DOHH2 (cell line): ENCODE measurements around the gene DLGAP3.

Experiments used
- H3F3A ChIP-seq: fragments of 200-600 bp; sonication (generic), shearing (Covaris generic); 2 replicates; pipeline ENCODE4 v1.6.0; 2016; ENCODE audit warnings: antibody characterized with exemption, mild to moderate bottlenecking; ENCODE audit not compliant: control insufficient read depth, insufficient read depth
- H3K27ac ChIP-seq: fragments of 200-600 bp; sonication (generic); 2 replicates; pipeline ENCODE4 v1.5.1; 2014; ENCODE audit warnings: low read depth, mild to moderate bottlenecking, low read length, moderate library complexity
- H3K27me3 ChIP-seq: fragments of 200-600 bp; sonication (generic); 2 replicates; pipeline ENCODE4 v1.6.1; 2014; ENCODE audit warnings: mild to moderate bottlenecking, low read length, mixed read lengths; ENCODE audit not compliant: control insufficient read depth
- H3K36me3 ChIP-seq: fragments of 200-600 bp; sonication (generic); 2 replicates; pipeline ENCODE4 v1.6.1; 2014; ENCODE audit warnings: mild to moderate bottlenecking, low read length, moderate library complexity, mixed read lengths; ENCODE audit not compliant: control insufficient read depth
- H3K4me1 ChIP-seq: fragments of 200-600 bp; sonication (generic); 2 replicates; pipeline ENCODE4 v1.6.1; 2014; ENCODE audit warnings: mild to moderate bottlenecking, low read length, mixed read lengths; ENCODE audit not compliant: control insufficient read depth
- H3K4me2 ChIP-seq: fragments of 200-600 bp; sonication (generic); 2 replicates; pipeline ENCODE4 v1.6.0; 2014; ENCODE audit warnings: mild to moderate bottlenecking, low read length, moderate library complexity
- H3K4me3 ChIP-seq: fragments of 200-600 bp; sonication (generic); 2 replicates; pipeline ENCODE4 v1.5.1; 2014; ENCODE audit warnings: mild to moderate bottlenecking, low read length, mixed read lengths
- H3K79me2 ChIP-seq: fragments of 200-600 bp; sonication (generic); 2 replicates; pipeline ENCODE4 v1.6.1; 2014; ENCODE audit warnings: mild to moderate bottlenecking, low read length, mixed read lengths; ENCODE audit not compliant: control insufficient read depth
- H3K9me2 ChIP-seq: fragments of 200-600 bp; sonication (generic); replicated peaks from 2 replicates; pipeline ENCODE4 v1.6.1; 2014; ENCODE audit warnings: mild to moderate bottlenecking, low read length, mixed read lengths; ENCODE audit not compliant: control insufficient read depth
- H3K9me3 ChIP-seq: fragments of 200-600 bp; sonication (generic); 2 replicates; pipeline ENCODE4 v1.6.1; 2014; ENCODE audit warnings: antibody characterized with exemption, low read length, mixed read lengths; ENCODE audit not compliant: control insufficient read depth, insufficient read depth
- H4K20me1 ChIP-seq: fragments of 200-600 bp; sonication (generic); 2 replicates; pipeline ENCODE4 v1.6.0; 2014; ENCODE audit warnings: low read depth, mild to moderate bottlenecking, antibody characterized with exemption, low read length, moderate library complexity; ENCODE audit not compliant: control insufficient read depth, insufficient read depth
- EZH2phosphoT487 ChIP-seq: fragments of 200-600 bp; sonication (generic); IDR thresholded peaks from 2 replicates; pipeline ENCODE4 v1.6.1; 2017; ENCODE audit warnings: borderline replicate concordance, mild to moderate bottlenecking, antibody characterized with exemption, low read length, moderate library complexity, mixed read lengths
- TF ChIP-seq, protein P1 (sequence below): fragments of 200-600 bp; sonication (generic); IDR thresholded peaks from one replicate; pipeline ENCODE4 v1.5.1; 2014; ENCODE audit warnings: antibody characterized with exemption, mild to moderate bottlenecking, low read depth, low read length; ENCODE audit not compliant: poor library complexity, severe bottlenecking

The DLGAP3 gene

DNA sequence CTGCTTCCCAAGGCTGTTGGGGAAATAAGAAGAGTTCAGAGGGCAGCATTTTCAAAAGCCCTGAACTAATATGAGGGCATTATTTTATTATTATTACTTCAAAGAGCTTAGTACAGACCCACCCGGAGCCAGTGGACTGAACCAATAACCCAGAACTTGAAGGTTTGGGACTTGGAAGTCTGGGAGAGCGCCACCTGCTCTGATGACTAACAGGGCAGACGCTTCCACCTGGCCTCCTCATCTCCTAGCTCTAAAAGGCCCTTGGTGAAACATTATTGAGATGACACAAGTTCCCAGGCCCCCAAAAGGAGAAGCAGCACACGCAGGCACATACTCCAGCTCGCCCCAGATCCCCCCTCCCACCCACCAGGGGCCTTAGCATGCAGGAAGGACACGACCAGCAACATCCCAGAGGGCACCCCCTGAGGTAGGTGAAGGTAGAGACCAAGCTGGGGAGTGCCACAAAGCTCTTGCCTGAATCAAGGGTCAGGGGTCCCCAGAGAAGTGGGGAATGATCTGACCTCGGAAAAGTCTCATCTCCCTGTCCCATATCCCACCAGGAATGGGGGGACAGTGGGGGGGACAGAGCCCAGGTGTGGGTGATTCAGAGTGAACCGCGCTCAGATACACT, 1.3 kb downstream of the DLGAP3 start:
- Histone ChIP-seq H3K79me2 (no peaks in the 10 kb centered on the region), H3K36me3 (no peaks in the 10 kb centered on the region), H3F3A (no peaks in the 10 kb centered on the region), H3K9me2 (no peaks in the 10 kb centered on the region), H3K27me3 (peaks cover 41% of the 10 kb centered on the region), H3K4me3 (peak overlapping the region; percentile 78), H3K4me2 (peak overlapping the region; percentile 93), H3K27ac (no peak overlapping the region), H3K4me1 (peaks cover 11% of the 10 kb centered on the region), H4K20me1 (no peaks in the 10 kb centered on the region; the same call in 1 of the 2 replicates), H3K9me3 (no peaks in the 10 kb centered on the region)
- no peak for TF ChIP-seq EZH2phosphoT487
- TF ChIP-seq, protein P1, sequence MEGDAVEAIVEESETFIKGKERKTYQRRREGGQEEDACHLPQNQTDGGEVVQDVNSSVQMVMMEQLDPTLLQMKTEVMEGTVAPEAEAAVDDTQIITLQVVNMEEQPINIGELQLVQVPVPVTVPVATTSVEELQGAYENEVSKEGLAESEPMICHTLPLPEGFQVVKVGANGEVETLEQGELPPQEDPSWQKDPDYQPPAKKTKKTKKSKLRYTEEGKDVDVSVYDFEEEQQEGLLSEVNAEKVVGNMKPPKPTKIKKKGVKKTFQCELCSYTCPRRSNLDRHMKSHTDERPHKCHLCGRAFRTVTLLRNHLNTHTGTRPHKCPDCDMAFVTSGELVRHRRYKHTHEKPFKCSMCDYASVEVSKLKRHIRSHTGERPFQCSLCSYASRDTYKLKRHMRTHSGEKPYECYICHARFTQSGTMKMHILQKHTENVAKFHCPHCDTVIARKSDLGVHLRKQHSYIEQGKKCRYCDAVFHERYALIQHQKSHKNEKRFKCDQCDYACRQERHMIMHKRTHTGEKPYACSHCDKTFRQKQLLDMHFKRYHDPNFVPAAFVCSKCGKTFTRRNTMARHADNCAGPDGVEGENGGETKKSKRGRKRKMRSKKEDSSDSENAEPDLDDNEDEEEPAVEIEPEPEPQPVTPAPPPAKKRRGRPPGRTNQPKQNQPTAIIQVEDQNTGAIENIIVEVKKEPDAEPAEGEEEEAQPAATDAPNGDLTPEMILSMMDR, result no peak

DNA sequence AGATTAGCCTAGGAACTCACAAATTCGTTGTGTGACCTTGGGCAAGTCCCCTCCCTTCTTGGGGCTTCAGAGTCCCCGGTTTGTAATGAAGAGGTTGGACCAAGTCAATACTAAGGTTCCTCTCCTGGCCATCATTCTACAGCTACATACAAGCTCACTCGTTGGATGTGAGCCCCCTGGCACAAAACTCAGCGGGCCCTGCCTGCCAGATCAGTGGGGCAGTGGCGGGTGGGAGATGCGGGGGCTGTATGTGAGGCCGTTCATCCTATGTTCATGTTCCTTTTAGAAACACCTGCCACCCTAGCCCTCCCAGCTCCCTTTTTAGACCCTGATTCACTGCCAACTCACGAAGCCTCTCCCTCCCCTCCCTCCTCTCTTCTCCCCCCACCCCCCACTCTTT, 2.1 kb downstream of the DLGAP3 start:
- H3K4me2 ChIP-seq, result no peak overlapping the region
- no peak overlapping the region for H3K4me3 ChIP-seq
- H3K79me2 ChIP-seq, result no peaks in the 10 kb centered on the region
- H3K36me3 ChIP-seq, result no peaks in the 10 kb centered on the region
- TF ChIP-seq EZH2phosphoT487, result no peak
- TF ChIP-seq, protein P1, result no peak
- H3K9me3 ChIP-seq, result no peaks in the 10 kb centered on the region
- H3F3A ChIP-seq, result no peaks in the 10 kb centered on the region
- no peak overlapping the region for H3K27ac ChIP-seq
- H3K27me3 ChIP-seq, result peaks cover 41% of the 10 kb centered on the region
- H3K9me2 ChIP-seq, result no peaks in the 10 kb centered on the region
- H4K20me1 ChIP-seq, result no peaks in the 10 kb centered on the region; the same call in 1 of the 2 replicates
- peaks cover 11% of the 10 kb centered on the region for H3K4me1 ChIP-seq

DNA sequence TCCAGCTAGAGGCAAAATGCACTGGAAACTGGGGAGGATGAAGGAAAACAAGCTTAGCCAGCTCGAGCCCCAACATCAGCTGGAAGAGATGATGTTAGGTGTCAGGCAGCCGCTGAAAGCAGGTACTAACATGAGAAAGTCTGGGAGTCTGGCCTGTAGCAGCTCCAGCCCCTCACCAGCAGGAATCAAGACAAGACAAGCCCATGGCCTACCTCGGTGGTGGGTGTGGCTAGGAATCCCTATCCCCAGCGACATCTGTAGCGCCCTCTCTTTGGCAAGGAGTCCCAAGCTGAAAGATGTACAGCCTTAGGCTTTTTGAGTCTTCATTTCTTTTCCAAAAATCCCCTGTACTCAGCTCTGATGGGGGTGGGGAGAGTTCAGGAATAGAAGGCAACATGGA, 2.6 kb downstream of the DLGAP3 start:
- Histone ChIP-seq H4K20me1 (no peaks in the 10 kb centered on the region; the same call in 1 of the 2 replicates), H3K27me3 (peaks cover 41% of the 10 kb centered on the region), H3K9me3 (no peaks in the 10 kb centered on the region), H3K9me2 (no peaks in the 10 kb centered on the region), H3K4me1 (peaks cover 11% of the 10 kb centered on the region), H3K27ac (no peak overlapping the region), H3K4me2 (no peak overlapping the region), H3F3A (no peaks in the 10 kb centered on the region), H3K36me3 (no peaks in the 10 kb centered on the region), H3K4me3 (no peak overlapping the region), H3K79me2 (no peaks in the 10 kb centered on the region)
- TF ChIP-seq, protein P1, result no peak
- no peak for TF ChIP-seq EZH2phosphoT487

DNA sequence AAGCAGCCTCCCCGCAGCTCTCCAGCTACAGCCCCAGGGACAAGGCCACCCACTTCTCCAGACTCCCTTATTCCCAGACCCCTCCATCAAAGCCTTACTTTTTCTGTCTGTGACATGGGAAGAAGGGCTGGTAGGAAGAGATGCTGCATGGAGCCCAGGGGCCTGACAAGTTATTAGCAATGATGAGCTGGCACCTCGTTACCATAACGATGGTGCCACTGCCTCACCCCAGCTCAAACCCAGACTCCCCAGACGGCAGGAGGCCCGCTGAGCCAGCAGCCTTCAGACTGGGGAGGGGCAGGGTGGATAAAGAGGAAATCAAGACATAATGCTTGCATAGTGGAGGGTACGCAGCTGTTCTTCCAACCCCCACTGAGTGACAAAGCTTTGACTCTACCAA, 3.3 kb downstream of the DLGAP3 start:
- Histone ChIP-seq H3K79me2 (no peaks in the 10 kb centered on the region), H3K9me3 (no peaks in the 10 kb centered on the region), H3K27me3 (peaks cover 43% of the 10 kb centered on the region), H3K4me2 (no peak overlapping the region), H3K27ac (no peak overlapping the region), H4K20me1 (no peaks in the 10 kb centered on the region; the same call in 1 of the 2 replicates), H3K9me2 (no peaks in the 10 kb centered on the region), H3F3A (no peaks in the 10 kb centered on the region), H3K4me1 (peaks cover 11% of the 10 kb centered on the region), H3K4me3 (no peak overlapping the region), H3K36me3 (no peaks in the 10 kb centered on the region)
- TF ChIP-seq EZH2phosphoT487, result no peak
- TF ChIP-seq, protein P1, result no peak
